H9 (cell line): ENCODE data around the gene ITIH5. TPM values are rescaled to one million over a fixed set of nuclear protein-coding genes. Genes with fewer than 3 reads are reported as not detected.

ENCODE experiments used
- DNase-seq: peaks from one replicate; pipeline ENCODE4 v3.0.0-alpha.2; 2017
- H2AFZ ChIP-seq: one replicate; pipeline ENCODE4 v1.6.1; 2013; ENCODE audit warnings: mild to moderate bottlenecking, low read length, control low read depth, moderate library complexity
- H2AK5ac ChIP-seq: 2 replicates; pipeline ENCODE4 v1.6.1; 2013; ENCODE audit warnings: low read length, control low read depth, mixed read lengths; ENCODE audit not compliant: insufficient read length
- H2BK120ac ChIP-seq: one replicate; pipeline ENCODE4 v1.6.1; 2013; ENCODE audit warnings: low read depth, mild to moderate bottlenecking, low read length, control low read depth, inconsistent platforms; ENCODE audit not compliant: poor library complexity, severe bottlenecking
- H2BK12ac ChIP-seq: 2 replicates; pipeline ENCODE4 v1.6.1; 2013; ENCODE audit warnings: low read length, control low read depth, mixed read lengths, low read depth; ENCODE audit not compliant: insufficient read length
- H2BK15ac ChIP-seq: 2 replicates; pipeline ENCODE4 v1.6.1; 2013; ENCODE audit warnings: low read depth, low read length, control low read depth
- H2BK20ac ChIP-seq: one replicate; pipeline ENCODE4 v1.6.1; 2013; ENCODE audit warnings: low read depth, mild to moderate bottlenecking, low read length, control low read depth, inconsistent platforms; ENCODE audit not compliant: poor library complexity, severe bottlenecking
- H2BK5ac ChIP-seq: 2 replicates; pipeline ENCODE4 v1.6.1; 2013; ENCODE audit warnings: low read length, control low read depth, mixed read lengths; ENCODE audit not compliant: insufficient read length
- H3K14ac ChIP-seq: 2 replicates; pipeline ENCODE4 v1.6.1; 2013; ENCODE audit warnings: low read length, control low read depth; ENCODE audit not compliant: insufficient read depth
- H3K18ac ChIP-seq: 2 replicates; pipeline ENCODE4 v1.6.1; 2013; ENCODE audit warnings: low read depth, mild to moderate bottlenecking, mixed read lengths, low read length, control low read depth; ENCODE audit not compliant: insufficient read length
- H3K23ac ChIP-seq: 2 replicates; pipeline ENCODE4 v1.6.1; 2013; ENCODE audit warnings: low read length, control low read depth, mixed read lengths, low read depth; ENCODE audit not compliant: insufficient read length
- H3K23me2 ChIP-seq: 2 replicates; pipeline ENCODE4 v1.6.1; 2013; ENCODE audit warnings: low read depth, mild to moderate bottlenecking, mixed read lengths, low read length, control low read depth; ENCODE audit not compliant: insufficient read length, poor library complexity, severe bottlenecking
- H3K27ac ChIP-seq: 2 replicates; pipeline ENCODE4 v1.5.1; 2013; ENCODE audit warnings: low read length, control low read depth, mixed read lengths, low read depth; ENCODE audit not compliant: insufficient read length
- H3K27me3 ChIP-seq: 2 replicates; pipeline ENCODE4 v1.6.1; 2013; ENCODE audit warnings: low read length, control low read depth, inconsistent platforms; ENCODE audit not compliant: insufficient read depth
- H3K4ac ChIP-seq: 2 replicates; pipeline ENCODE4 v1.6.1; 2013; ENCODE audit warnings: low read depth, mild to moderate bottlenecking, control low read depth, inconsistent platforms, low read length, moderate library complexity
- H3K4me1 ChIP-seq: 2 replicates; pipeline ENCODE4 v1.6.1; 2013; ENCODE audit warnings: low read length, control low read depth, inconsistent platforms; ENCODE audit not compliant: insufficient read depth
- H3K4me2 ChIP-seq: 2 replicates; pipeline ENCODE4 v1.6.1; 2013; ENCODE audit warnings: low read length, control low read depth, mixed read lengths; ENCODE audit not compliant: insufficient read length, insufficient read depth
- H3K56ac ChIP-seq: 2 replicates; pipeline ENCODE4 v1.6.1; 2013; ENCODE audit warnings: low read depth, mild to moderate bottlenecking, mixed read lengths, low read length, control low read depth; ENCODE audit not compliant: insufficient read length
- H3K79me1 ChIP-seq: 2 replicates; pipeline ENCODE4 v1.6.1; 2013; ENCODE audit warnings: low read depth, mild to moderate bottlenecking, moderate library complexity, low read length, control low read depth, inconsistent platforms; ENCODE audit not compliant: insufficient read depth, poor library complexity, severe bottlenecking
- H3K79me2 ChIP-seq: 2 replicates; pipeline ENCODE4 v1.6.1; 2013; ENCODE audit warnings: low read length, control low read depth, inconsistent platforms; ENCODE audit not compliant: insufficient read depth
- H3K9ac ChIP-seq: 2 replicates; pipeline ENCODE4 v1.6.1; 2013; ENCODE audit warnings: low read length, control low read depth, mixed read lengths; ENCODE audit not compliant: insufficient read length; ENCODE audit errors: extremely low read depth
- H3K9me3 ChIP-seq: one replicate; pipeline ENCODE4 v1.6.1; 2013; ENCODE audit warnings: low read depth, low read length, inconsistent platforms; ENCODE audit not compliant: control insufficient read depth
- H3T11ph ChIP-seq: one replicate; pipeline ENCODE4 v1.6.1; 2013; ENCODE audit warnings: mild to moderate bottlenecking, low read length, control low read depth, inconsistent platforms
- H4K20me1 ChIP-seq: one replicate; pipeline ENCODE4 v1.6.1; 2013; ENCODE audit not compliant: control insufficient read depth, insufficient read length, insufficient read depth
- H4K5ac ChIP-seq: 2 replicates; pipeline ENCODE4 v1.6.1; 2013; ENCODE audit warnings: low read depth, mild to moderate bottlenecking, mixed read lengths, low read length, control low read depth; ENCODE audit not compliant: insufficient read length
- H4K8ac ChIP-seq: replicated peaks from 2 replicates; pipeline ENCODE4 v1.6.1; 2013; ENCODE audit warnings: low read length, control low read depth, mixed read lengths, low read depth; ENCODE audit not compliant: insufficient read length
- H4K91ac ChIP-seq: 2 replicates; pipeline ENCODE4 v1.6.1; 2013; ENCODE audit warnings: low read depth, mild to moderate bottlenecking, moderate library complexity, mixed read lengths, low read length, control low read depth; ENCODE audit not compliant: insufficient read length
- H3K27ac Mint-ChIP-seq, 3 experiments: 2 replicates in 2 of 3; 3 replicates in 1 of 3; pipeline ENCODE4 v1.8.0; 2020 to 2021; ENCODE audit warnings: mixed read lengths in 3 of 3, mild to moderate bottlenecking in 1 of 3, moderate library complexity in 1 of 3
- H3K27me3 Mint-ChIP-seq: 2 replicates; pipeline ENCODE4 v1.8.0; 2021; ENCODE audit warnings: low read depth, mild to moderate bottlenecking, moderate library complexity, mixed read lengths
- H3K36me3 Mint-ChIP-seq, 3 experiments: 2 replicates in 2 of 3; 3 replicates in 1 of 3; pipeline ENCODE4 v1.8.0; 2020 to 2021; ENCODE audit warnings: low read depth in 3 of 3, mixed read lengths in 3 of 3; ENCODE audit not compliant: insufficient read depth in 1 of 3
- H3K4me1 Mint-ChIP-seq, 2 experiments: 2 replicates each; pipeline ENCODE4 v1.8.0; 2020; ENCODE audit warnings: mixed read lengths in 2 of 2
- H3K4me3 Mint-ChIP-seq, 2 experiments: 2 replicates in 1 of 2; 3 replicates in 1 of 2; pipeline ENCODE4 v1.8.0; 2020 to 2021; ENCODE audit warnings: mild to moderate bottlenecking in 2 of 2, mixed read lengths in 2 of 2, moderate library complexity in 1 of 2
- H3K9me3 Mint-ChIP-seq, 2 experiments: 2 replicates in 1 of 2; 3 replicates in 1 of 2; pipeline ENCODE4 v1.8.0; 2020; ENCODE audit warnings: mild to moderate bottlenecking in 2 of 2, mixed read lengths in 2 of 2, moderate library complexity in 1 of 2
- CTCF ChIP-seq: fragments of 200-600 bp; sonication (generic); conservative IDR thresholded peaks from 3 replicates; pipeline ENCODE4 v1.8.0; 2021; ENCODE audit warnings: antibody characterized with exemption, mild to moderate bottlenecking
- WGBS: extraction: QIAGEN DNeasy Blood & Tissue Kit; methylation state at CpG from one replicate; pipeline ENCODE4 v1.1.7; 2013; ENCODE audit warnings: missing lambda C conversion rate, low lambda C conversion rate, mixed read lengths; ENCODE audit not compliant: insufficient read length; ENCODE audit errors: extremely low coverage; 5-methylcytosine and 5-hydroxymethylcytosine counted together
- total RNA-seq: library from RNA; stranded (reverse); gene quantifications from 2 replicates; pipeline ENCODE4 v1.2.1, GENCODE V29; 2021

Gene ITIH5
- total RNA-seq, 1 experiment from 2014 or later: 1.3 TPM

- Histone ChIP-seq H3K23me2 (no peaks in the 10 kb centered on the region), H3K4me1 (no peaks in the 10 kb centered on the region), H3K27ac (no peak overlapping the region), H2BK5ac (no peak overlapping the region), H3K79me2 (no peaks in the 10 kb centered on the region), H2BK20ac (no peak overlapping the region), H3K27me3 (no peaks in the 10 kb centered on the region), H2BK120ac (no peak overlapping the region), H3K4me2 (no peak overlapping the region), H4K5ac (no peak overlapping the region), H3K4ac (no peak overlapping the region), H3K9me3 (no peaks in the 10 kb centered on the region), H3K18ac (no peak overlapping the region), H3K56ac (no peak overlapping the region), H4K91ac (no peak overlapping the region), H3K9ac (no peak overlapping the region), H4K20me1 (no peaks in the 10 kb centered on the region), H2AFZ (no peak overlapping the region), H3K14ac (no peak overlapping the region), H3K79me1 (no peaks in the 10 kb centered on the region), H2BK15ac (no peak overlapping the region), H4K8ac (no peak overlapping the region), H3K23ac (no peak overlapping the region), H3T11ph (no peak overlapping the region), H2AK5ac (no peak overlapping the region), H2BK12ac (no peak overlapping the region)
- no peak overlapping the region for H3K4me3 Mint-ChIP-seq
- TF ChIP-seq CTCF: no peak
- H3K36me3 Mint-ChIP-seq: no peaks in the 10 kb centered on the region
- no peak for DNase-seq
- no peaks in the 10 kb centered on the region; a peak in 1 of 4 replicates for H3K4me1 Mint-ChIP-seq
- no peak overlapping the region; a peak in 1 of 7 replicates for H3K27ac Mint-ChIP-seq
- no peaks in the 10 kb centered on the region for H3K9me3 Mint-ChIP-seq
- H3K27me3 Mint-ChIP-seq: peaks cover 2% of the 10 kb centered on the region; the same call in 1 of the 2 replicates
- no CpG with 5 or more reads among the region's 13 CpGs for WGBS
Observed at GRCh38 chr10:7587168-7587864, 79.5 kb downstream of the ITIH5 start.
